ENCODE data around the gene OPN3. TPM values are rescaled to one million over a fixed set of nuclear protein-coding genes. Genes with fewer than 3 reads are reported as not detected.

The OPN3 gene
- total RNA-seq, 1 donor from 2014 or later: 19.9 TPM

GRCh38 chr1:241614572-241614971 lies 25.6 kb downstream of the OPN3 start:
- H3K36me3 Mint-ChIP-seq (ENCODE audit: insufficient read depth): no peaks in the 10 kb centered on the region
- no peak for DNase-seq (ENCODE audit: low spot score, unreplicated experiment)
- H3K4me3 Mint-ChIP-seq (ENCODE audit: low read depth): no peak overlapping the region
- TF ChIP-seq CTCF (IDR thresholded peaks at IDR 0.05; ENCODE audit: unreplicated experiment): no peak
- no peaks in the 10 kb centered on the region for H3K9me3 Mint-ChIP-seq (ENCODE audit: low read depth)
- H3K4me1 Mint-ChIP-seq (ENCODE audit: low read depth): peaks cover 5% of the 10 kb centered on the region
- H3K27me3 Mint-ChIP-seq: no peaks in the 10 kb centered on the region
- no peak overlapping the region for H3K27ac Mint-ChIP-seq

GRCh38 chr1:241614144-241614543 lies 26.0 kb downstream of the OPN3 start:
- no peak for DNase-seq (ENCODE audit: low spot score, unreplicated experiment)
- no peaks in the 10 kb centered on the region for H3K9me3 Mint-ChIP-seq (ENCODE audit: low read depth)
- no peaks in the 10 kb centered on the region for H3K36me3 Mint-ChIP-seq (ENCODE audit: insufficient read depth)
- H3K4me3 Mint-ChIP-seq (ENCODE audit: low read depth): no peak overlapping the region
- H3K27ac Mint-ChIP-seq: no peak overlapping the region
- TF ChIP-seq CTCF (IDR thresholded peaks at IDR 0.05; ENCODE audit: unreplicated experiment): no peak
- peaks cover 7% of the 10 kb centered on the region for H3K4me1 Mint-ChIP-seq (ENCODE audit: low read depth)
- no peaks in the 10 kb centered on the region for H3K27me3 Mint-ChIP-seq

- peaks cover 14% of the 10 kb centered on the region for H3K4me1 Mint-ChIP-seq (ENCODE audit: low read depth)
- H3K36me3 Mint-ChIP-seq (ENCODE audit: insufficient read depth): no peaks in the 10 kb centered on the region
- DNase-seq (ENCODE audit: low spot score, unreplicated experiment): no peak
- no peak for TF ChIP-seq CTCF (IDR thresholded peaks at IDR 0.05; ENCODE audit: unreplicated experiment)
- H3K27me3 Mint-ChIP-seq: no peaks in the 10 kb centered on the region
- H3K27ac Mint-ChIP-seq: no peak overlapping the region
- no peak overlapping the region for H3K4me3 Mint-ChIP-seq (ENCODE audit: low read depth)
- no peaks in the 10 kb centered on the region for H3K9me3 Mint-ChIP-seq (ENCODE audit: low read depth)
These were observed 27.4 kb downstream of the OPN3 start for GRCh38 chr1:241612533-241613477.

- H3K27me3 Mint-ChIP-seq: no peaks in the 10 kb centered on the region
- TF ChIP-seq CTCF (IDR thresholded peaks at IDR 0.05; ENCODE audit: unreplicated experiment): no peak
- no peak overlapping the region for H3K4me3 Mint-ChIP-seq (ENCODE audit: low read depth)
- H3K36me3 Mint-ChIP-seq (ENCODE audit: insufficient read depth): no peaks in the 10 kb centered on the region
- H3K9me3 Mint-ChIP-seq (ENCODE audit: low read depth): no peaks in the 10 kb centered on the region
- DNase-seq (ENCODE audit: low spot score, unreplicated experiment): no peak
- H3K27ac Mint-ChIP-seq: no peak overlapping the region
- H3K4me1 Mint-ChIP-seq (ENCODE audit: low read depth): peaks cover 14% of the 10 kb centered on the region
These were observed 28.4 kb downstream of the OPN3 start for GRCh38 chr1:241611736-241612135.

- H3K9me3 Mint-ChIP-seq (ENCODE audit: low read depth): no peaks in the 10 kb centered on the region
- H3K36me3 Mint-ChIP-seq (ENCODE audit: insufficient read depth): no peaks in the 10 kb centered on the region
- no peak overlapping the region for H3K4me3 Mint-ChIP-seq (ENCODE audit: low read depth)
- TF ChIP-seq CTCF (IDR thresholded peaks at IDR 0.05; ENCODE audit: unreplicated experiment): peak; percentile 75
- no peak for DNase-seq (ENCODE audit: low spot score, unreplicated experiment)
- no peaks in the 10 kb centered on the region for H3K27me3 Mint-ChIP-seq
- H3K4me1 Mint-ChIP-seq (ENCODE audit: low read depth): peaks cover 14% of the 10 kb centered on the region
- H3K27ac Mint-ChIP-seq: no peak overlapping the region
These were observed 29.1 kb downstream of the OPN3 start for GRCh38 chr1:241611063-241611462.

Measured in progenitor cell of endocrine pancreas (in vitro differentiated cells).